Endothelial cell (in vitro differentiated cells): ENCODE data around the gene CLDN11. TPM values are rescaled to one million over a fixed set of nuclear protein-coding genes. Genes with fewer than 3 reads are reported as not detected.

Experiments
- DNase-seq: peaks from one replicate; pipeline ENCODE4 v3.0.0; 2021; ENCODE audit warnings: low spot score
- H3K27ac Mint-ChIP-seq: one replicate; pipeline ENCODE4 v1.8.0; 2021; ENCODE audit warnings: mixed read lengths, inconsistent platforms; ENCODE audit not compliant: unreplicated experiment
- H3K27me3 Mint-ChIP-seq: one replicate; pipeline ENCODE4 v1.8.0; 2021; ENCODE audit warnings: mild to moderate bottlenecking, moderate library complexity, mixed read lengths, inconsistent platforms; ENCODE audit not compliant: unreplicated experiment
- H3K36me3 Mint-ChIP-seq: one replicate; pipeline ENCODE4 v1.8.0; 2021; ENCODE audit warnings: mild to moderate bottlenecking, low read depth, mixed read lengths, inconsistent platforms; ENCODE audit not compliant: unreplicated experiment
- H3K4me1 Mint-ChIP-seq: one replicate; pipeline ENCODE4 v1.8.0; 2021; ENCODE audit warnings: mild to moderate bottlenecking, mixed read lengths, inconsistent platforms; ENCODE audit not compliant: unreplicated experiment
- H3K4me3 Mint-ChIP-seq: one replicate; pipeline ENCODE4 v1.8.0; 2021; ENCODE audit warnings: mild to moderate bottlenecking, mixed read lengths, inconsistent platforms; ENCODE audit not compliant: unreplicated experiment
- H3K9me3 Mint-ChIP-seq: one replicate; pipeline ENCODE4 v1.8.0; 2021; ENCODE audit warnings: mixed read lengths, inconsistent platforms; ENCODE audit not compliant: unreplicated experiment
- CTCF ChIP-seq: fragments of 200-600 bp; sonication (generic); IDR thresholded peaks from one replicate; pipeline ENCODE4 v1.5.0; 2021; ENCODE audit warnings: antibody characterized with exemption; ENCODE audit not compliant: unreplicated experiment
- total RNA-seq: library from RNA; stranded (reverse); fragmentation: NEBNext Ultra II Directional; extraction: Animal tissue kit (Norgen Biotek cat#: 25700); gene quantifications from one replicate; pipeline ENCODE4 v1.2.1, GENCODE V29; 2021; ENCODE audit not compliant: unreplicated experiment

CLDN11 gene
- total RNA-seq, 1 donor from 2014 or later = 1.8 TPM

DNA sequence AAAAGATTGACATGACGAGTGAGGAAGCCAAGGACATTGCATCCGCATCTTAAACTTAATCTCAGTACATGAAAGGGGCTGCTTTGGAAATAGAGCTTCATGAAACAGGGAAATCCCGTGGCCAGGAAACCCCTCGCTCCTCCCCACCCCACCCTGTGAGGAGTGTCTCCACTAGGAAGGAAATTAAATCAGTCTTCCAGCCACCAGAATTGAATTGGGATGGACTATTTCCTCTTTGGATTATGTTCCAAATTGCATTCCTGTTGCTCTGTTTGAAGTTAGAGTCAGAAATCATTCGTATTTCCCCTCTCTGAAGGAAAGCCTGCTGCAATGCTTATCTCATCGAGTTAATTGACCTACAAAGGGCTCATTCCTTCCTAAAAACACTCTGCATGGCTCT lies 35.8 kb downstream of the CLDN11 start:
- H3K9me3 Mint-ChIP-seq = no peaks in the 10 kb centered on the region
- no peaks in the 10 kb centered on the region for H3K27me3 Mint-ChIP-seq
- no peak for DNase-seq
- H3K36me3 Mint-ChIP-seq = no peaks in the 10 kb centered on the region
- no peak overlapping the region for H3K4me3 Mint-ChIP-seq
- TF ChIP-seq CTCF = no peak
- H3K27ac Mint-ChIP-seq = no peak overlapping the region
- peaks cover 4% of the 10 kb centered on the region for H3K4me1 Mint-ChIP-seq

- TF ChIP-seq CTCF = no peak
- H3K36me3 Mint-ChIP-seq = no peaks in the 10 kb centered on the region
- peaks cover 4% of the 10 kb centered on the region for H3K4me1 Mint-ChIP-seq
- no peak for DNase-seq
- H3K27ac Mint-ChIP-seq = no peak overlapping the region
- H3K9me3 Mint-ChIP-seq = no peaks in the 10 kb centered on the region
- no peak overlapping the region for H3K4me3 Mint-ChIP-seq
- no peaks in the 10 kb centered on the region for H3K27me3 Mint-ChIP-seq
Measured at GRCh38 chr3:170458285-170458684, 39.6 kb downstream of the CLDN11 start.

- no peak for TF ChIP-seq CTCF
- Mint-ChIP-seq H3K4me1 (no peaks in the 10 kb centered on the region), H3K4me3 (no peak overlapping the region), H3K9me3 (no peaks in the 10 kb centered on the region), H3K27me3 (no peaks in the 10 kb centered on the region), H3K36me3 (no peaks in the 10 kb centered on the region), H3K27ac (no peak overlapping the region)
- DNase-seq = no peak
Measured at GRCh38 chr3:170463011-170463410, 44.3 kb downstream of the CLDN11 start.

GRCh38 chr3:170465955-170466354 lies 47.3 kb downstream of the CLDN11 start:
- no peaks in the 10 kb centered on the region for H3K36me3 Mint-ChIP-seq
- no peak overlapping the region for H3K27ac Mint-ChIP-seq
- no peak for TF ChIP-seq CTCF
- no peaks in the 10 kb centered on the region for H3K9me3 Mint-ChIP-seq
- DNase-seq = no peak
- no peaks in the 10 kb centered on the region for H3K4me1 Mint-ChIP-seq
- H3K4me3 Mint-ChIP-seq = no peak overlapping the region
- H3K27me3 Mint-ChIP-seq = no peaks in the 10 kb centered on the region

DNA sequence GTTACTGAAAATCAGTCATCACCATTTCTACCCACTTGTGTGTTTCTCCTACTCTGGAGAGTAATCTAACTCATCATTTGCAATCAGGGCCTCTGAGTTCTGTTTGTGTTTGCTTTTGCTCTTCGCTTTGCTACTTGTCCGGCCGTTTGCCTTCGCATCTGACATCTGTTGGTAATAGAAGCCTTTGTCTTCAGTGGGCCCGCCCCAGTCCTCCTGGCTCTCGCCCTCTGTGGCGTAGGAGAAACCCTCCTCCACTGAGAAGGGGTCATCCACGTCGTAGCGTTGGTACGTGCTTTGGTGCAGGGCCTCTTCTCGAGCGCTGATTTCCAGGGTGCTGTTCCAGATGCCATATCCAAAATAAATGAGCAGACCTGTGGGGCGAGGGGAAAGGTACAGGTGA lies 48.3 kb downstream of the CLDN11 start:
- no peak for TF ChIP-seq CTCF
- H3K27me3 Mint-ChIP-seq = peaks cover 2% of the 10 kb centered on the region
- no peak for DNase-seq
- H3K4me1 Mint-ChIP-seq = no peaks in the 10 kb centered on the region
- H3K4me3 Mint-ChIP-seq = no peak overlapping the region
- H3K27ac Mint-ChIP-seq = no peak overlapping the region
- H3K9me3 Mint-ChIP-seq = no peaks in the 10 kb centered on the region
- no peaks in the 10 kb centered on the region for H3K36me3 Mint-ChIP-seq
